Stomach smooth muscle (tissue), 2 donors: ENCODE measurements around the gene CACNG4.

Experiments used
- H3K27ac ChIP-seq: one replicate; pipeline ENCODE4 v1.7.0; 2013; ENCODE audit warnings: mild to moderate bottlenecking, low read length, inconsistent platforms
- H3K27me3 ChIP-seq, 2 donors: one replicate each; pipeline ENCODE4 v1.7.0; 2013; ENCODE audit warnings: low read length in 2 of 2; ENCODE audit not compliant: insufficient read depth in 2 of 2, control insufficient read depth in 1 of 2
- H3K36me3 ChIP-seq, 2 donors: one replicate each; pipeline ENCODE4 v1.7.0; 2013; ENCODE audit warnings: low read length in 2 of 2; ENCODE audit not compliant: control insufficient read depth in 2 of 2, insufficient read depth in 2 of 2
- H3K4me1 ChIP-seq: one replicate; pipeline ENCODE4 v1.7.0; 2013; ENCODE audit warnings: low read length; ENCODE audit not compliant: control insufficient read depth, insufficient read depth
- H3K4me3 ChIP-seq, 2 donors: one replicate each; pipeline ENCODE4 v1.7.0; 2013; ENCODE audit warnings: low read length in 2 of 2
- H3K9ac ChIP-seq, 2 donors: one replicate each; pipeline ENCODE4 v1.7.0; 2013; ENCODE audit warnings: low read length in 2 of 2, mild to moderate bottlenecking in 1 of 2
- H3K9me3 ChIP-seq, 2 donors: one replicate each; pipeline ENCODE4 v1.7.0; 2013; ENCODE audit warnings: low read length in 2 of 2; ENCODE audit not compliant: control insufficient read depth in 2 of 2
- donor health status: healthy.
- donor health status: Pancreatic carcinoma.

CACNG4 gene

GRCh38 chr17:67041941-67042899 lies 77.7 kb downstream of the CACNG4 start:
- Histone ChIP-seq H3K4me3 (no peak overlapping the region), H3K27me3 (peaks cover 2 to 3% of the 10 kb centered on the region in 2 donors), H3K36me3 (no peaks in the 10 kb centered on the region), H3K9ac (no peak overlapping the region), H3K9me3 (no peaks in the 10 kb centered on the region), H3K27ac (no peak overlapping the region), H3K4me1 (no peaks in the 10 kb centered on the region)

GRCh38 chr17:67043283-67043682 lies 78.8 kb downstream of the CACNG4 start:
- Histone ChIP-seq H3K27me3 (peaks cover 2 to 3% of the 10 kb centered on the region in 2 donors), H3K9me3 (no peaks in the 10 kb centered on the region), H3K27ac (no peak overlapping the region), H3K4me1 (no peaks in the 10 kb centered on the region), H3K36me3 (no peaks in the 10 kb centered on the region), H3K9ac (no peak overlapping the region), H3K4me3 (no peak overlapping the region)

GRCh38 chr17:67044016-67044772 lies 79.7 kb downstream of the CACNG4 start, which contains the start of gene CACNG1:
Gene CACNG1 (plus strand): TSS chr17:67044554. CDS start chr17:67044661, 107 bp downstream.
- H3K4me3 ChIP-seq: no peak within 1 kb of the TSS
- no peak within 1 kb of the TSS for H3K9ac ChIP-seq
- no peak within 1 kb of the TSS for H3K27ac ChIP-seq
- H3K9me3 ChIP-seq: peaks cover 0 to 3% of the 10 kb centered on the region in 2 donors
- no peaks in the 10 kb centered on the region for H3K36me3 ChIP-seq
- H3K27me3 ChIP-seq: peaks cover 0 to 2% of the 10 kb centered on the region in 2 donors
- no peaks in the 10 kb centered on the region for H3K4me1 ChIP-seq

DNA sequence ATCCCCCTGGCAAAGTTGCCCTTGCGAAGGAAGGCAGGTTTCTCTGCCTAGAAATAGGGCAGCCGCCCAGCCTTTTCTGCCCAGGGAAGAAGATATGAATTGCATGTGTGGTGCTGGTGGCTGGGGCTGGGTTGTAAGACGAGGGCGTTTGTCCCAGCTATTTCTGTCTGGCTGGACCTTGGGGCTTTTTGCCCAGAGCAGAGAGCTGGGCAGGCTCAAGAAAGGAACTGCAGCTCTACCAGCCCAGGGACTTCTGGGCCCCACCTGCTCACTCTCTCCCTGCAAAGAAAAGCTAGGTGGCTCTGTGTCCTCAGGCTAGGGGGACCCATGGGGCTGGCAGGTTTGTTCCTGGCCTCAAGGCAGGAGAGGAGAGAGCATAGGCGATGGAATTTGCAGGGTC lies 80.4 kb downstream of the CACNG4 start:
- H3K27ac ChIP-seq: no peak overlapping the region
- H3K27me3 ChIP-seq: no peaks in the 10 kb centered on the region
- H3K36me3 ChIP-seq: no peaks in the 10 kb centered on the region
- peaks cover 0 to 7% of the 10 kb centered on the region in 2 donors for H3K9me3 ChIP-seq
- no peaks in the 10 kb centered on the region for H3K4me1 ChIP-seq
- H3K9ac ChIP-seq: no peak overlapping the region
- no peak overlapping the region for H3K4me3 ChIP-seq

DNA sequence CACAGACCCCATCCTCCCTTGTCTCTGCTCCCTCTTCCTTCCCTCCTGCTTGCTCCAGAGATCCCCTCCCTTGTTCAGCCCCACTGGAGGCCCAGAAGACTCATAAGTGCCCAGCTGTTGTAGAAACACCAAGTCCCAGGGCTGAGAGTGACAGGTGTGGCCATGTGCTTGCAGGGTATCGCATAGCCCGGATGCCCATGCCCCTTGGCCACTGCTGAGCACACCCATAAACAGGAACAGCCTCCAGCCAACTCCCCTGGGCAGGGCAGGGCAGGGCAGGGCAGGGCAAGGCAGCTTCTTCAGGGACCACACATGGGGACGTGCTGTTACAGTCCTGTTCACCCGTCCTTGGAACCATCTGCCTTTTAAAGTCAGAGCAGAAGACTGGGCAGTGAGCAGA lies 81.9 kb downstream of the CACNG4 start:
- Histone ChIP-seq H3K36me3 (no peaks in the 10 kb centered on the region), H3K4me3 (no peak overlapping the region), H3K9me3 (peaks cover 0 to 9% of the 10 kb centered on the region in 2 donors), H3K27ac (no peak overlapping the region), H3K27me3 (no peaks in the 10 kb centered on the region), H3K9ac (no peak overlapping the region), H3K4me1 (no peaks in the 10 kb centered on the region)

DNA sequence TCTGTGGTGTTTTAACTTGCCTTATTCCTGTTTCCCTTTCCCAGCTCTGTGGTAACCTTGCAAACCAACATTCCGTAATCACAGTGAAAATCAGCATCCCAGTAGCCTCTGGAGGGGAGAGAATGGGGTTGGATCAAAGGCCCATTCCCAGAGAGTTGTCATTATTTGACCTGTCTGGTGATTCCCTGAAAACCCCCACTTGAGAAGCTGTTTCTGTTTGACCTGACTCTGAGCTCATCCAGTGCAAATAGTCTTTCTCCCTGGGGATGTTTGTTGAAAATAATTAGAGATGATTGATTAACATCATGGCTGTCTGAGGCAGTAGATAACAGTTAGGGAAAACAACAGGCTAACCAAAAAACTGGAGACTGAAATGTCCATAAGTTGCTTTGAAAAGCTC lies 82.9 kb downstream of the CACNG4 start:
- H3K27ac ChIP-seq: no peak overlapping the region
- no peaks in the 10 kb centered on the region for H3K36me3 ChIP-seq
- no peak overlapping the region for H3K4me3 ChIP-seq
- H3K9me3 ChIP-seq: peaks cover 0 to 9% of the 10 kb centered on the region in 2 donors
- no peaks in the 10 kb centered on the region for H3K27me3 ChIP-seq
- no peaks in the 10 kb centered on the region for H3K4me1 ChIP-seq
- no peak overlapping the region for H3K9ac ChIP-seq

DNA sequence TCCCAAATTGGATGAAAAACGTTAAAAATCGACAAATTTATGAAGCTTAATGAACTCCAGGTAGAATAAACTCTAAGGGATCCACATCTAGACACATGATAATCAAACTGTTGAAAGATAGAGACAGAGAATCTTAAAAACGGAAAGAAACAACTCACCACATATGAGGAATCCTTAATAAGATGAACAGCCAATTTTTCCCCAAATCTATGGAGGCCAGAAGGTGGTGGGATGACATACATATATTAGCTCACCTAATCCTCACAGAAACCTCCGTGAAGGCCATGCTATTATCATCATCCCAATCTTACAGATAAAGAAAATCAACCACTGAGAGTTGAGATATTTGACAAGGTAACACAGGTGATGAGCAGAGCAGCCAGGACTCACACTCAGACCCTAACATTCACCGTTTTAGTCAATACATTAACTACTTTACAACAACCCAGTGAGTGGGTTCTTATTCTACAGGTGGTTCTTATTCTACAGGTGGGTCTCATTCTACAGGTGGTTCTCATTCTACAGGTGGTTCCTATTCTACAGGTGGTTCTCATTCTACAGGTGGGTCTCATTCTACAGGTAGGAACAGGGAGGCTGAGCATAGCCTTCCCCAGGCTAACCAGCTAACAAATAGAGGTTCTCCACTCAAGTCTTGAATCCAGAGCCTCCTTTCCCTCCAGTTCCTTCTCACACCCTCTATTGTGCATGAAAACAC lies 84.7 kb downstream of the CACNG4 start:
- Histone ChIP-seq H3K27ac (no peak overlapping the region), H3K27me3 (no peaks in the 10 kb centered on the region), H3K9ac (no peak overlapping the region), H3K4me1 (no peaks in the 10 kb centered on the region), H3K36me3 (no peaks in the 10 kb centered on the region), H3K9me3 (peaks cover 0 to 9% of the 10 kb centered on the region in 2 donors), H3K4me3 (no peak overlapping the region)

DNA sequence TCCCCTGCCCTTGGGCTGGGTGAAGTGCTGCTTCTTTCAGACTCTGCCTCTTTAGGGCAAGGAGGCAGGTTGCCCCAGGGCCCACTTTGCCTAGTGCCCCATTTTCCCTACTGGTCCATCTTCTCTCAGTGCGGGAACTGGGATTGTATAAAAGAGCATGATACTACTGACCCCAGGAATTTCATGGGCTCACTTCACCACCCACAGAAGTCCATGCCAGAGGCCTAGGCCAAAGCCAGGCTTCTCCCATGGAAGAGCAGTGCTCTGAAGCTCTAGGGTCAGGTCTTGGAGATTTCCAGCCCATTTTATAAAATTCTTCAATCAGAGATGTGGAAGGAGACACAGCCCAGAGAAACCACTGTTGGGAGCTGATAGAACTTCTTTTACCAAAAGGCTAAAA lies 85.6 kb downstream of the CACNG4 start:
- H3K9ac ChIP-seq: no peak overlapping the region
- H3K4me3 ChIP-seq: no peak overlapping the region
- H3K27me3 ChIP-seq: no peaks in the 10 kb centered on the region
- peaks cover 0 to 9% of the 10 kb centered on the region in 2 donors for H3K9me3 ChIP-seq
- no peaks in the 10 kb centered on the region for H3K4me1 ChIP-seq
- H3K36me3 ChIP-seq: no peaks in the 10 kb centered on the region
- H3K27ac ChIP-seq: no peak overlapping the region

DNA sequence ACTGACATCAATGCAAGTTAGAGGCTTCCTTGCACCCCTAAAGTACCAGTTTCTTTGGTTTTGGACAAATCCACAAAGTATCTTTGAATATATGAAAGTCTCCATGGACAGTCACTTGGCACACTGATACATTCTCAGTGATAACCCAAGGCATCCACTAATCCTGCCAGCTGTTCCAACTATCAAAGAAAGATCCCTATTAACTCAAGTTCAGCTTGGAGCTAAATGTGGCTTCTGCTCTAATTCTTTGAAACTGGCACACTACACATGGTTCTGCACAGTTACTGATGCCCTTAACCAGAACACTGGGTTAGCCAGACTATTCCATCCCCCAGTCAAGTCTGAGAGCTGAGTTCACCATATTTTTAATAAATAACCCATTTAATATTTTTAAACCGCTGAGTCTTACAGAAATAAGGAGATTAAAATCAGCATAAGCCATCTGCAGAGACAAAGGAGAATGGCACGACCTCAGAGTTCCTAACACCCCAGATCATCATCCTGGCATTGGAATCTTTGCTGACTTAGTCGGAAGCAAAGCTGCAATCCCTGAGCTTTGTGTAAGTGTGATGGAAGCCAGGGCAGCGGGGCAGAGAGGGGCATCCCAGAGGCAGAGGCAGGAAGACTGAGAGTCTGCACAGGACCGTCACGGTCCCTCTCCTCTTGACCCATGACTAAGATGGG lies 86.1 kb downstream of the CACNG4 start:
- H3K27me3 ChIP-seq: no peaks in the 10 kb centered on the region
- no peaks in the 10 kb centered on the region for H3K4me1 ChIP-seq
- H3K36me3 ChIP-seq: no peaks in the 10 kb centered on the region
- H3K9ac ChIP-seq: no peak overlapping the region
- peaks cover 0 to 9% of the 10 kb centered on the region in 2 donors for H3K9me3 ChIP-seq
- no peak overlapping the region for H3K4me3 ChIP-seq
- no peak overlapping the region for H3K27ac ChIP-seq

- no peaks in the 10 kb centered on the region for H3K4me1 ChIP-seq
These were observed 86.6 kb downstream of the CACNG4 start for GRCh38 chr17:67051155-67051538.

More at GRCh38 chr17:67051155-67051538, 86.6 kb downstream of the CACNG4 start:
- peaks cover 0 to 9% of the 10 kb centered on the region in 2 donors for H3K9me3 ChIP-seq
- H3K36me3 ChIP-seq: no peaks in the 10 kb centered on the region
- no peak overlapping the region for H3K9ac ChIP-seq
- no peaks in the 10 kb centered on the region for H3K27me3 ChIP-seq
- H3K4me3 ChIP-seq: no peak overlapping the region
- H3K27ac ChIP-seq: no peak overlapping the region
